GM12874 (cell line): Measurements from ENCODE around the gene POLL.

ENCODE experiments used
- CTCF ChIP-seq: IDR thresholded peaks from 2 replicates; pipeline ENCODE4 v1.5.1; 2011; ENCODE audit warnings: low read depth, mild to moderate bottlenecking, control low read depth, low read length, moderate library complexity; ENCODE audit not compliant: insufficient read depth

POLL gene

DNA sequence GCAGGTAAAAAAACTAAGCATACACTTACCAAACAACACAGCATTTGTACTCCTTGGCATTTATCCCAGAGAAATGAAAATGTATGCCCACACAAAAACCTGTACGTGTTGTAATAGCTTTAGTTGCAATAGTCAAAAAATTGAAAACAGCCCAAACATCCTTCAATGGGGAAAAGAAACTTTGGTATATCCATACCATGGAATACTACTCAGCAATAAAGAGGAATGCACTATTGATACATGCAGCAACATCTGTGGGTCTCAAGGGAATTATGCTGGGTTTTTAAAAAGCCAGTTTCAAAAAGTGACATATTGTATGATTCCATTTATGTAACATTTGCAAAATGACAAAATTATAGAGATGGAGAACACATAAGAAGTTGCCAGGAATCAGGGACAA lies 35.5 kb upstream of the POLL start:
- no peak for TF ChIP-seq CTCF

DNA sequence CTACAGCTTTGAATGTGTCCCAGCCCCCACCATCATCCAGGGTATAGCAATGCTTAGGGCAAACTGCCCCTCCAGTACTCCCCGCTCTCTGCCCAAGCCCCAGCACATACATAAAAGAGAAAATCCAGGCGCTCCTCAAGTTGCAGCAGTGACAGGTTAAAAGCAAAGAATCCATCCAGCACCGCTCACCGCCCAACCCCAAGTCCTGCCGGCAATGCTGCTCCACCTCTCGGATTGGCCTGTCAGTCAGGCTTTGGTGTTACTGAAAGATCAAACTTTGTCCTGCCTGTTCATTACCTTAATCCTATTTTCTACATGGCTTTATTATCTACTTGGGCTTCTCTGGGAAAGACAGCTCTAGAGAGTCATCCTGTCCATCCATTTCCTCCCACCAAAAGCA lies 31.9 kb upstream of the POLL start:
- no peak for TF ChIP-seq CTCF

- no peak for TF ChIP-seq CTCF
Measured at GRCh38 chr10:101618871-101619270, 30.8 kb upstream of the POLL start.

GRCh38 chr10:101617824-101618568 lies 29.9 kb upstream of the POLL start:
- TF ChIP-seq CTCF = no peak

GRCh38 chr10:101617102-101617823 lies 29.2 kb upstream of the POLL start:
- TF ChIP-seq CTCF = peak; percentile 16; the same call in 1 of the 2 replicates

DNA sequence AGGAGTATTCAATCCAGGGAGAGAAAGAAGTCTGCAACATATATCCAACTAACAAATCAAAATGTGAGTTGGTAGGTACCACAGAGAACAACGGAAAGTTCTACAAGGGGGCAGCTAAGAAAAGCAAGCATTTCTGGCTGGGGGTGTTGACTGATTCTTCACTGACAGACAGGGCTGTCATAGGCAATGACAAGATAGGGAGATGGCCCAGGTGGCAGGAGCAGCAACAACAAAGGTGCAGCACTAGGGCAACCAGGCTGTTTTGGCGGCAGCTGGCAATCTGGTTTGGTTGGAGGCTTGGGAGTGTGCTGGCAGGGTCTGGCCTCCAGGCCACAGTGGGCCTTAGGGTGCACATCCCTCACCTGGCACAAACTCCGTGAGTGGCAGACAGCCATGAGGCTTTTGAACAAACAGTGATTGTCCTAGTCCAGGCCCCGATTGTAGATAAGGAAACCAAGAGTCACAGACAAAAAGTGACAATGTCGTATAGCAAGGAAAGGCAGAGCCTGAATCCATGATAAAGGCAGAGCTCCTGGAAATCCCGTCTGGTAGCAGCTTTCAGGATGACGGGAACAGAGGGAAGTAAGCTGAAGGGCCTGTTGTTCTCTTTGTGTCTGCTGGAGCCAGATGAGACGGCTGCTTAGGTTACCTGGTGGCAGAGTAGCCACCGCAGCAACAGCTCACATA lies 28.5 kb upstream of the POLL start:
- no peak for TF ChIP-seq CTCF

DNA sequence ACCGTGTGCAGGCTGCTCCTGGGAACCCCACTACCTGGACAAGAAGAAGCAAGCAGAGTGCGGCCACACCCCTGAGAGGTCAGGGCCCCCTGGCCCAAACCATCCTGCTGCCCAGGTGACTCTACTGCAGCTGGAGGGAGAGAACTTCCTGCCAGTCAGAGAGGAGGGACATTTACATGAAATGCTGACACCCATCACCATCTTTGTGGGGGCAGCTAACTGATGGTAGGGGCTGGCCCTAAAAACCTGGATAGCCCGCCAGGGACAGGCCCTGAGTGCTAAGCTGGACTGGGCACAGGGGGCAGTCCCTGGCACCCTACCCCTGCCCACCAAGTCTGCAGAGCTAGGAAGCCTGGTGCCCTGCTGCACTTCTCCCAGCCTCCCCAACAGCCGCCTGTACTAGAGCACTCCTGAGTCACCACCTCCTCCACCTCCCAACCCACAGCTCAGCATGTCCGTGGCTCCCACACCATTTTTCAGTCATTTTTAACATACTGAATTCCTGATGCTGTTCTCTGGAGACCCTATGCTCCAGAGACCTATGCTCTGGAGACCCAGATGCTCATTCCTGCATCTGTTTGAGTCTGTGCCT lies 27.6 kb upstream of the POLL start:
- no peak for TF ChIP-seq CTCF
